ENCODE results near the gene PPARA.

- TF ChIP-seq, protein P1, sequence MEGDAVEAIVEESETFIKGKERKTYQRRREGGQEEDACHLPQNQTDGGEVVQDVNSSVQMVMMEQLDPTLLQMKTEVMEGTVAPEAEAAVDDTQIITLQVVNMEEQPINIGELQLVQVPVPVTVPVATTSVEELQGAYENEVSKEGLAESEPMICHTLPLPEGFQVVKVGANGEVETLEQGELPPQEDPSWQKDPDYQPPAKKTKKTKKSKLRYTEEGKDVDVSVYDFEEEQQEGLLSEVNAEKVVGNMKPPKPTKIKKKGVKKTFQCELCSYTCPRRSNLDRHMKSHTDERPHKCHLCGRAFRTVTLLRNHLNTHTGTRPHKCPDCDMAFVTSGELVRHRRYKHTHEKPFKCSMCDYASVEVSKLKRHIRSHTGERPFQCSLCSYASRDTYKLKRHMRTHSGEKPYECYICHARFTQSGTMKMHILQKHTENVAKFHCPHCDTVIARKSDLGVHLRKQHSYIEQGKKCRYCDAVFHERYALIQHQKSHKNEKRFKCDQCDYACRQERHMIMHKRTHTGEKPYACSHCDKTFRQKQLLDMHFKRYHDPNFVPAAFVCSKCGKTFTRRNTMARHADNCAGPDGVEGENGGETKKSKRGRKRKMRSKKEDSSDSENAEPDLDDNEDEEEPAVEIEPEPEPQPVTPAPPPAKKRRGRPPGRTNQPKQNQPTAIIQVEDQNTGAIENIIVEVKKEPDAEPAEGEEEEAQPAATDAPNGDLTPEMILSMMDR (IDR thresholded peaks at IDR 0.05), result no peak
- no peak for TF ChIP-seq POLR2A (IDR thresholded peaks at IDR 0.05)
These were observed 79.4 kb downstream of the PPARA start for GRCh38 chr22:46229701-46230100.
